CD4-positive, alpha-beta T cell treated with Interleukin-6 at 100 ng/mL for 8 hours (primary cell): ENCODE measurements around the gene NCR3LG1.

Experiments
- DNase-seq: peaks from one replicate; pipeline ENCODE4 v3.0.0-alpha.2; 2020; ENCODE audit warnings: mixed read lengths, low spot score

Gene NCR3LG1

DNA sequence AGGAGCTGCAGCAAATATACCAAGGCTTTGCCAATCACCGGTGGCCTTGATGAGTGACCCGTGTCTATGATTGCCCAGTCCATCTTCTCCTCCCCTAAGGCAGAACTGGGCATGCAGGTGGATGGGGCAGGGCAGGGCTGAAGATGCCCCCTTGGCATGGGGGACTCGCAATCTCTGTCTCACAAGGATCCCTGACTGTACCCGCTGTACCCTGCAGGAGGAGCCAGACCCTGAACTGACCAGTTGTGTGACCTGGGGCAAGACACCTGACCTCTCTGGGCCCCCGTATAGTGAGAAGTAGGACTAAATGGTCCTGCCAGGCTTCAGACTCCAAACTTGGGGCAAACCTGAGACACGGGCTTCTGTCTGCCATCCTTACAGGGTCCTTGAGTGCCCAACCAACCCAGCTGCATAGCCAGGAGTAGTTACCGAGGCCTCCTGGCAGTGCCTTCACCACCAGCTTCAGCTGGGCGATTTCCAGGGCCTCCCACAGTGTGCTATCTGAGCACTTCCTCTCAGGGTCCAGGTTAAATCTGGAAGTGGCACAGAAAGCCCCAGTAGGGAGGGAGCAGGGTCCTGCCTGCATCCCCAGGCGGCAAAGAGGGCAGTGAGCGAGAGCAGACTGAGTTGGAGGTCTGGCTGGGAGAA is 43.3 kb downstream of the NCR3LG1 start:
- no peak for DNase-seq

DNA sequence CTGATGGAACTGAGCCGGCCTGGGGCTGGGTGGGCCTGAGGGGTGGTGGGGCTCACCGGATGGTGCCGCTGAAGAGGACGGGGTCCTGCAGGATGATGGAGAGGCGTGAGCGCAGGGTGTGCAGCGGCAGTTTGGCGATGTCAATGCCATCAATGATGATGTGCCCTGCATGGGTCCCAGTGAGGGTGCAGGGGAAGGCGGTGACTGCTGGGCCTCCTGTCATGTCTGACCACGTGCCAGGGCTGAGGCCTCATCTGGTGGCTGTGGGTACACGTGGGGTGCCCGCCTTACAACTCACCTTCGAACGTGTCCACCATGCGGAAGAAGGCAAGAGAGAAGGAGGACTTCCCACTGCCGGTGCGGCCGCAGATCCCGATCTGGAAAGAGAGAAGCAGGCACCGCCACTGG is 44.0 kb downstream of the NCR3LG1 start:
- no peak for DNase-seq

DNA sequence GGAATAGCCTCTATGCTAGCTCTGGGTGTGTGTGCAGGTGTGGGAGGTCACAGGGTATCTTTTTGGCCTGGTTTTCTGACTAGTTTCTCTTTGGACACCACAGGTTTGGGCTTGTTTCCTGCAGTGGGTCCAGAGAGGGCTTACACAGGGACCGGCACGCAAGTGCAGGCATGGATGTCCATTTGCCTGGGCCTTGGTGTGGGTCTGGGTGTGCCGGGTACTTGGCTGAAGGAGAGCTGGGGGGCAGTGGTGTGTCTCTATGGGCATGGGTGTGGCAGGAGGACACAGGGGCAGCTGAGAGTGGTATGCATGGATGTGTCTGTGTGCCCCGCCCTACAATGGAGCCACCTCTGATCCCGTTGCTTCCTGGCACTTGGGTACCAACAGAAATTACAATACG is 44.4 kb downstream of the NCR3LG1 start:
- no peak for DNase-seq

DNA sequence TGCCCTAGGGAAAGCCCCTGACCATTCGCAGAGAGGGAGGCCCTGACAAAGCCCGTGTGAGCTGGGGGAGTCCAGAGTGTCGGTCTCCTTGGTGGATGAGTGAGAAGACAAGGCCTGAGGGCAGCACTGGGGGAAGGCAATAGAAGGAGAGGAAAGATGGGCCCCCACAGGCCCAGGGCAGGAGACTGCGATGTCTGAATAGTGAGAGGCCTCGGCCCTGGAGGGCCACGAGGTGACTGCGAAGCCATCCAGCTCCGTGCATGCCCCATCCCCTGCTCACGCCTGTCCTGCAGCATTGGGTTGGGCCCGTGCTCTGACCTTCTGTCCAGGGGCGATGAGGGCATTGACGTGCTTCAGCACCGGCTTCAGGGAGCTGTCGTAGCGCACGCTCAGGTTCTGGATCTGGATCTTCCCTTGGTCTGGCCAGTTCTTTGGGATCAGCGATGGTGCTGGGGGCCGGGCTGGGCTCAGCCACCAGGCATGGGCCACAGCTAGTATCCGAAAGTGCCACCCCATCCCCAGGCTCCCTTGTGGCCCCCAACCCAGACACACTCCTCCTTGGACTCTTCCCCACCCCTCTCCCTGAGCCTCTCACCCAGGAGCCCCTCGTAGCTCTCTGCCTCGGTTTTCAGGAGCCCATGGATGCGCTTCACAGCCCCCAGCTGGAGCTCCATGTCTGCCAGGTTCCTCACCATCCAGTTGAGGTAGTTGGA is 45.2 kb downstream of the NCR3LG1 start:
- no peak for DNase-seq

DNA sequence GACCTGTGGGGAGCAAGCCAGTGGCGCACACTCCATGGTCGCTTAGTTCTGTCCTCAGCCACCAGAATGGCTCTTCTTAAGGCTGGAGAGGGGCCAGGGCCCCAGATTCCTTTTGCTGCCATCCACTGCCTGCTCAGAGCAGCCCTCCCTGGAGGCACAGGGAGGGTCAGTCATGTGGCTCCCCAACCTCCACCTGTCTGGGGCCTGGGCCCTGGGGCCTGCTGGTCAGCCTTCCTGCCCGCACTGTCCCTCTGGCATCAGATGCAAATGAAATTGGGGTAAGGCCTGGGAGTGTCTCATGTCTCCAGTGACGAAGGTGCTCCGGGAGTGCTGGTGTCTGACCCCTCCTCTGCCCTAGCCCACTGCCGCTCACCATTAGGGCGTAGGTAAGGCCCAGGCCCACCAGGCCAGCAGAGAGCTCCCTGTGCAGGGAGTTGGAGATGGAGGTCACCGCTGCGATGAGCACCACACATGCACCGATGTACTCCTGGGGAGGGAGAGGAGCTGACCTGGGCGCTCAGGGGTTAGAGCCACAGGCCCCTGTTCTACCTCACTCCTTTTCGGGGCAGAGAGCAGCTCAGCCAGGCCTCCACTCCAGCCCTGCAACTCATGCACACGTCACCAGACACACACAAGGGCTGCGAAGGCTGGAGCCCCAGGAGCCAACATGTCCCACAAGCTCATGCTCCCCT is 45.9 kb downstream of the NCR3LG1 start:
- no peak for DNase-seq

DNA sequence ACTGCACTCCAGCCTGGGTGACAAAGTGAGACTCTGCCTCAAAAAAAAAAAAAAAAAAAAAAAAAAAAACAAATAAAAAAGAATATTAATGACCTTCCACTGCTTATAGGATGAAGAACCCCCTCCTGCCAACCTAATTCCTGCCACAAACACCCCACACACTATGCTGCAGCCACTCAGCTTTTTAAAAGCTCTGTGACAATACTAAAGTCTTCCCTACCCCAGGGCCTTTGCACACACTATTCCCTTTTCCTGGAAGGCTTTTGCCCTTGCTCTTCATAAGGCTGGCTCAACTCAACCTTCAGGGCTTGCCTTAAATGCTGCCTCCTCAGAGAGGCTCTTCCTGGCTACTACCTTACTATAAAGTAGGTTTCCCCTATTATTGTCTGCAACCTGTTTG is 47.6 kb downstream of the NCR3LG1 start:
- DNase-seq = no peak

DNA sequence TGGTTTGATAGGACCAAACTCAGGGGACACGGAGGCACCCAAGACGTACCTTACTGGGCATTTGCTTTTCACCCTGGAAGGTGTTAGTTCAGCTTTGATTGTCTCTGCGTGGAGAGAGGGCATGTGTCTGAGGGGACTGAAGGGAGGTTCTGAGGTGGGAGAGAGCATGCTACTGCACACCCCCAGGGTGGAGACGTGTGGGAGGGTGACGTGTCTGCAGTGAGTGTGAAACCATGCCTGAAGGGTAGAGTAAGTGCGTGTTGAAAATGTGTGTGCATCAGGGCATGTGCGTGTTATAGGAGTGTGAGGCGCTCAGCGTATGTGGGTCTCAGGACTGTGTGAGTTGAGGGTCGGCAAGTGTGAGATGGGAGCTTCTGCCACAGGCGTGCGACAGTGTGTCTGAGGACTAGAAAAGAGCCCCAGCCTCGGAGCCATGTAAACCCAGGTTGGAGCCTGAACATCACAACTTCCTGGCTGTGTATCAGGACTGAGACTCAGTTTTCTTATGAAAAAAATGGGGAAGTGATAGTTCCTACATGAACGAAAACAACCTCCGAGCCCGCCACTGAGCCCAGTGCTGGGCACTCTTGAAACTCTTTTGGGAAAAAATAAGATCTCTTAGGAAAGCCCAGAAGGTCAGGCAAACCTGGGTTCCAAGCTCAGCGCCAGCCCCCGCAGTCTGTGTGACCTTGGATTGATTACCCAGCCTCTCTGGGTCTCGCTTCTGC is 48.6 kb downstream of the NCR3LG1 start:
- no peak for DNase-seq

DNA sequence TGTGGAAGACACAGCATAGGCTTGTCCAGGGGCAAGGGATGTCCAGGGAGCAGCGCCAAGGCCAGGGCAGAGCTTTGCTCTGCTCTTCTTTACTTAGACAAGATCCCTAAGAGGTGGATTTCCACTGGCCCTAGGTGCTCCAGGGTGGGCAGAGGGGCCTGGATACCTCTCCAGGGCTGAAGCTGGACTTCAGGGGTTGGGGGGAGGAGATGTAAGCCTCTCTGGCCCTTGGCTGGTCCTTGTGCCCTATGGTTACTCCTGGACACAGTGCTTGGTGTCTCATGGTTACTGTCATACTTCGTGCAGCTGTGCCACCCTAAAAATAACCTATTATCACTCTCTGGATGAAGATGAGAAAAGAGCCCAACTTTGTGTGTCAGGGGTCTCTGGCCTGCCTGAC is 49.7 kb downstream of the NCR3LG1 start:
- DNase-seq = no peak

DNA sequence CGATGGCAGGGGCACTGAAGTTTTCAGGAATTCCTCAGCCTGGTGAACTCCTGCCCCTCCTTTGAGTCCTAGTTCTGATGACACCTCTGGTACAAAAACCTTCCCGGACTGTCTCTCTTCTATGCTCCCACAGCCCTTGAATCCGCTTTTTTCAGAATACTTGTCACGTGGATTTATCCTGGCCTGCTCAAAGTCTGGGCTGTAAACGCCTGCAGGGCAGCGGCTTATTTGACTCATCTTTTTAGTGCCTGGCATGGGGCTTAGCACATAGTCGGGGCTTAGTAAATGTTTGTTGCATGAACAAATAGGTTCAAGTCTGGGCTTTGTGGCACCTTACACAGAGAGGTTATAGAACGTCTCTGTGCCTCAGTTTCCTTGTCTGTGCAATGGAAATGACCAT is 50.2 kb downstream of the NCR3LG1 start:
- DNase-seq = no peak

DNA sequence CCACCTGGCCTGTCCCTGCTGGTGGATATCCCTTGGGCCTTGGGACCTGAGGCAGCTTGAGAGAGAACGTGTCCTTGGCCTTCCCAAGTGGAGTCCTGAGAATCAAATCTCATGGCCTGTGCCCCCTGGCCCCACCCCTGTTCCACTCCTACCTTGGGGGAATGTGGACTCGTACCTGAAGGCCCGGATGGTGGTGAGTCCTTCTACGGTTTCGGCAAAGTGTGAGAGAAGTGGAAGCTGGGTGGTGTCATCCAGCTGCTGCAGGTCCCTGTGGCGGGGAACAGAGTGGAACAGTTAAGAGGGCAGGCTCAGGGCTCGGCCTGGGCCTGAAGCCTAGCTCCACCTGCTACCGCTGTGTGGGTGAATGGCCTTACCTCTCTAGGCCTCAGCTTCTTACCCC is 50.9 kb downstream of the NCR3LG1 start:
- DNase-seq = no peak

DNA sequence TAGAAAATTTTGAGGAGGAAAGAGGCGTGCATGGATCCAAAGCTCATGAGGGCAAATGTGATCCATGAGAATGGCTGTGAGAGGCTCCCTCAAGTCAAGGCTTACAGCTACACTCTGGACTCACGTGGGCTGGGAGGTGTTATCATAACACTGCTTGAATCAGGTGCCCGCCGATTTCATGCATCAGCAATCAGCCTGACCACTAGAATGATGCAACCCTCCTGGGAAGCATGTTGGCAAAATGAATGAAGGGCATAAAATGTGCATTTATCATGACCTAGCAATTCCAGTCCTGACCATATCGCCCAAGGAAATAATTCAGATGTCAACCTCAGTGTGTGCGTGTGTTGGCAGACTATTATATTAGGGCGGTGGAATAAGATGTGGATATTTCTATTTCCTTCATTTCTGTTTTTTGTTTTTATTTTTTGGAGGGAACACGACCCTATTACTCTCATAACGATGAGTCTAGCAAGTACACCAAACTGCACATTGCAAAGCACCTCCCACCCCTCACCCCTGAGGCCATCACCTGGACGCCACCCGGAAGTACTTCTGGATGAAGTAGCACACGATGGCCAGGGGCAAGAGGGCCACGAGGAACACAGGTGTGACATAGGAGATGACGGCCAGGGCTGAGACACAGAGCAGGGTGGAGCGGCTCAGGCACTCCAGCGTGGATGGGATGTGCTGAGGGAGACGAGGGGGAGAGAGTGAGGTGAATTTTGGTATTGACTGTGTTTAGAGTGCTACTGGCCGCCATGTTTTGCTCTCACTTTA is 52.6 kb downstream of the NCR3LG1 start:
- DNase-seq = no peak

DNA sequence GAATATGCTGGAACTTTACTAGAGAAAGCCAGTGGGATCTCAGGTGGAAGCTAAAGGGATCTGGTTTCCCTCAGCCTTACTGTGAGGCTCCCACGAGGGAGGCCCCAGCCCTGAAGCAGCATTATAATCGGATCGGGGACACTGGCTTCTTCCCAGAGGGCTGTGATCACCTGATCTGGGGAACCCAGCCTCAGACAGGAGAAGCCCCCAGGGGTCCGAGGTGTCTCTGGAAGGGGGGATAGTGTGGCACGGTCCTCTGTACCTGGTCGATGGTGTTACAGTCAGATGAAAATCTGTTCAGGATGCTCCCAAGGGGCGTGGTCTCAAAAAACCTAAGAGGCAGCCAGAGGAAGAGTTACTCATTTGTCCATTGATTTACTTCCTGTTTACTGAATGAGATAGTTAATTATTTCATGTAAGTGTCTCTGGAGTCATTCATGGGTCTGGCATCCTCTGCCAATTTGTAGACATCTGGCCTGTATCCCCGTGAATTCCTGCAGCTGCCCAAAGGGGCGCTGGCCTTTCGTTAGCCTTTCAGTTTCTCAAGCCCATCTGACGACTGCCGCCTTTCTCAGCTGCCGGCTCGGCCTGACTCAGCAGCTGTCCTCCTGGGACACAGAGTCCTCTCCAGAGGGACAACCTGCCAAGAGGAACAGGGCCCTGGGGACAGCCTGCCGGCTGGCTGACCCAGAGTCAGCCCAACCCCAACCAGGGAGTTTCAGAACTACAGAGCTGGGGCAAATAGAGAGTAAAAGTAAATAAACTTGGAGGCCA is 53.8 kb downstream of the NCR3LG1 start:
- no peak for DNase-seq

DNA sequence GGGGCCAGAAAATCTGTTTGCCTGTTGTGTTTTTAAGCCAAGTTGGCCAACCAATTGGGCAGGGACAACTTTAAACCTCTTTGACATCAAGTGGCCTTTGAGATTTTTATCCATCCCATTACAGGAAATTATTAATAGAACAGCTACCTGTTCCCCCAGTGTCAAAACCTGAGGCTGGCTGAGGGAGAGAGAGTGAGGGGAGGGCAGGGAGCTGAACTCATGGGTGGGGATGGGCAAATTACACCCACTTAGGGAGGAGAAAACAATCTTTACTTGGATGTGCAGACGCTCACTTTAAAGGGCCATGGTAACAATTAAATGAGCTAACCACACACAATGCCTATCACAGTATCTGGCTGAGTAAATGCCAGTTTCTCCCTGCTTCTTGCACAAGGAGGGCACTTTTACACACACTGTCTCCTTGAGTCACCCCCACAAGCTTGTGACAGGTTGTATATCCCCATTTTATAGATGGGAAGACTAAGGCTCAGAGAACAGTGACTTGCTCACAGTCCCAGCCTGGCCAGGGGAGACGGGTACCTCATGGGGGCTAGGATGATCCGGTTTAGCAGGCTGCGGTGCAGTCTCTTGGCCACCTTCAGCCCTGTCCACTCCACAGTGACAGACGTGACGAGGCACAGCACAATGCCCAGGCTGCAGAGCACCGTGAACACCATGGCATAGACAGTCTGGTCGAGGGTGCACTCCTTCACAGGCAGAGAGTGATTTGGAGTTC is 54.6 kb downstream of the NCR3LG1 start:
- DNase-seq = no peak

DNA sequence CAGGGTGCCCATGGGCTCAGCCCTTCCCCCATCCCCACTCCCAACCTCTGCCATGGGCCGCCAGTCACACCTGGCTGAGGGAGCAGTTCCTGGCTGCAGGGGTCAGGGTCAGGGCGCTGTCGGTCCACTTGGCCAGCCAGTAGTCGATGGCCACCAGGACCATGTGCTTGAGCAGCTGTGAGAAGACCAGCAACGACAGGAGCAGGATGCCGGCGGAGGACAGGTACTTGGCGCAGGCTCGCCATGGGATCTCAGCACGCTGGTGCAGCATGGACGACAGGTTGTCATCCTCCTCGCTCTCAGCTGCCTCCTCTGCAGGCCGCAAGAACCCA is 55.2 kb downstream of the NCR3LG1 start:
- no peak for DNase-seq

DNA sequence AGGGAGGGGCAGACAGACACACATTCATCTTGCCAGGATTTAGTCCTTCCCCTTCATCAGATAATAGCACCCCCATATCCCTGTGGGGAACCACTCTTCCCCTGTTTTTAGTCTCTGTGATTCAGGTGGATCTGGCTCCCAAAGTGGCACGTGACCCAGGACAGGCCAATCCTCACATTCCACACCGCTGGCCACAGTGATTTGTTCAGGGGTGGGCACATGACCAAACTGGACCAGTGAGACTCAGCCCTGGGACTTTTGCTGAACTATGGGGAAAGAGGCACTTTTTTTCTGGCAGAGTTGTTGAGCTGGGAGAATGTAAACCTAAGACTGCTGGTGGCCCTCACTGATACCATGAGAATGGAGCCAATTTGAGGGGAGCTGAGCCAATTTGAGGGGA is 56.0 kb downstream of the NCR3LG1 start:
- no peak for DNase-seq

DNA sequence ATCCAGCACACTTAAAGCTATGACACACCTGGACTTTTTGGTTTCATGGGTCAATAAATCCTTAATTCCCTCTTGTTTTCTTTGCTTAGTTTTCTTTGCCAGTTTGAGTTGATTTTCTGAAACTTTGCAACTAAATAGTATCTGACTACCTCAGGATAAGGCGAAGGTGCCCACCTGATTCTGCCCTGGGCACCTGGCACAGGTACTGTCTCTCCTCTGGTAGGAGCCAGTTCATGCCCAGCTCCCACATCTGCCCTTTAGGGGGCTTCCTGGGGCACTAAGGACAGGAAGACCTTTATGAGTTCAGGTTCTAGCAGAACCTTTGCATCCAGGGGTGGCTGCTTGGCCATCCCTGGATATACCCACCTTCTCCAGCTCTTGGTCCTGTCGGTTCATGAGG is 56.4 kb downstream of the NCR3LG1 start:
- no peak for DNase-seq

DNA sequence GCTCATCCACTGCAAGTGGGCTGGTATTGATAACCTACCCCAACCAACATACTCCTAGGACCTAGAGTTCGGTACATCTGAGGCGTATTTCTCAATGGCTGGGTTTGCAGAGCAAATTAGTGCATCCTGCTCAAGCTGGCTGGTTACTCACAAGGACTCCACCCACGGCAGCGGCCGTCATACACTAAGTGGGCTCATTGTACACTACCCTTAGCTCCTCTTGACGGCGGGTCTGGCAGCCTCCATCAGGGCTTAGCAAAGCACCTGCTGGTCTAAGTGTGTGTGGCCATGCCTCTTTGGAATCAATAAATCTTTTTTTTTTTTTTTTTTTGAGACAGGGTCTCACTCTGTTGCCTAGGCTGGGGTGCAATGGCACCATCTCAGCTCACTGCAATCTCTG is 57.0 kb downstream of the NCR3LG1 start:
- DNase-seq = no peak

DNA sequence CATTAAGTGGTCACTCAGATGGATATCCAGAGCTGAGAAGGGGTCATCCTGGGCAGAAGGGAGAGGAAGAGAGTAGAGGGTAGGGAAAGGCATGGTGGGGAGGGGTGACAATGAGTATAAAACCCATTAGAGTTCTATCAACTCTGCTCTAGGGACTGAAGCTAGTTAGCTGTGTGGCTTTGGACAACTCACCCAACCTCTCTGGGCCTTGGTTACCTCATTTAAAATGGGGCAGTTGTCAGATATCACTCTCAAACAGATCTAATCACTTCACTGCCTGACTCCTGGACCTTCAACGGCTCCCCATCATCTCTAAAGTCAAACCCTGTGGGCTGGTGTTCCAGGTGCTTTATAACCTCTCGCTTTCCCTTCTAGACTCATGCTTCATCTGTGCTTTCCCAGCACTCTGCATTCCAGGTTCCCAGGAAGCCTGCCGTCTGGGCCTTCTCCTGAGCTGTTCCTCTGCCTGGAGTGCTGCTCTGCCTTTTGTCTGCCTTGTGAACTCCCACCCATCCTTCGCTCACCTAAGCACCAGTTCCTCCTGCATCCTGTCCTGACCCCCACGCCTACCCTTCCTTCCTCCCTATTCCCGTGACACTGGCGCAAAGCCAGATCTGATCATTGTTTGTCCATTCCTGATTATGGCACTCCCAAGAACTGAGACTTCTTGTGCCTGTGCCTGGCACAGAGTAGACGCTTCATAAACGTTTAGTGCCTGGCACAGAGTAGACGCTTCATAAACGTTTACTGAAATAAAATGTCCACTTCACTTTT is 59.2 kb downstream of the NCR3LG1 start:
- no peak for DNase-seq

DNA sequence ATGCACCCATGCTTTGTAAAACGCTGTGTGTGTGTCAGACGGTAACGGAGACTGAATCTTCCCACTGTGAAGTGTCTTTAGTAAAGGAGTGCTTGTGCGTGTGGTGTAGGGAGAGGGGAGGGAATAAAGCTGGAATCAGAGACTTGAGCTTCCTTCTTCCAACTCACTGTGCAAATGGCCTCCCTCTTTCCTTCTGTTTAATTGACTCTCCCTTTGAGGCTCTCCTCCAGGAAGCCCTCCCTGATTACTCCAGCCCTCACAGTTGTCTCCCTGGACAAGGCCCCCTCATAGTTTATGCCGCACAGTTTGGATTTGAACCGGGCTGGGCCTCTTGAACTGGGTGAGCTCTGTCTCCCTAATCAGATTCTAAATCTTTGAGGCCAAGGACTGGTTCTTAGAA is 59.8 kb downstream of the NCR3LG1 start:
- no peak for DNase-seq
